Non-pigmented ciliary epithelial cell (primary cell): ENCODE measurements around the gene STRIP1.
"Not testable (repeated sequence)": the region's sequence is repeated elsewhere in the genome, so short reads cannot be mapped to it uniquely, and the experiment has no call there.

Experiments used
- DNase-seq: peaks from one replicate; pipeline ENCODE4 v3.0.0-alpha.2; 2010; ENCODE audit warnings: low read depth

Gene STRIP1

DNA sequence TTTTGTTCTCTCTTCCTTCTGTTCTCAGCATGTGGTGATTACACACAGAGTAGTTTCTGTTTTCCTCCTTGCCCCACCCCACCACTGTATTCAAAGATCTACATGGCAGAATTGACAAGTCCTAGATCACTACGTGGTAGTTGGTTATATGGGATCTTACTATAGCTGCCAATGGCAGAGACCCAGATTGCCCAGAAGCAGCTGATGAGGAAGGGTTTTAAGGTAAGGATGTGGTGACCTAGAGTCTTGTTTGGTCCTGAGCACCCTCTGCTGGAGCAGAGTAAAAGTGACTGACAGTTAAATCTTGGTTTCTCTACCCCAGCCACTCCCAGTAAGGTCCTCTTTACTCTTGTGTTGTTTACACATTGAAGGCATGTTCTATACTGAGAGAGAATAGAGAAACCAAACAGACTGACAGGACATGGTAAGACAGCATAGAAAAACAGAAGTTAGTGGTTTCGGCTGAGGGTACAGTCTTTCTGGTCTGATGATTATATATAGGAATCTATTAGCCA lies 22.8 kb upstream of the STRIP1 start:
- no peak for DNase-seq

DNA sequence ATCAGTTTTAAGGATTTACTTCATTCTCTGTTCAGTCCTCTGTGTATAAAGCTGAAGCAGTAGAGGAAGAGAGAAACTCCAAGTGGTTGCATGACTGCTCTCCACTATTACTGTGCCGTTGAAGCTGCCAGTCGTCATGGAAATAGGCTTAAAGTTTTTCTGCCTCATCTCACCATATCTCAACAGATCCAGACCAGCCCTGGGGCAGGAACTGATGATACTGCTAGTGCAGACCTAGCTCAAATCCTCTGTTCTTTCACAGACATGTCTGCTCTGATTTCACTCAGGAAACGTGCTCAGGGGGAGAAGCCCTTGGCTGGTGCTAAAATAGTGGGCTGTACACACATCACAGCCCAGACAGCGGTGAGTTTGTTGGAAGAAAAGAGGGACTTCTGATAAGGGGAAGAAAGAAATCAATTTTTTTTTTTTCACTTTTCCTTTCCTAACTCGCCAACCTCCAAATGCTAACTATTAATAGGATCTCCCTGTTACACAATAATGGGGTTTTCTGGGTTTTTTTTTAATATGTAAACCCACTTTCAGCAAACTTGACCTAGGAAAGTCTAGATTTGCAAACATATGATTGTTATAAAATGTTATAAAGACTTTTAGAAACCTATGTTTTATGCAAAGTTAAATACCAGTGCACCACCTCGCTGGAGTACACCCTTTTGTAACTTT lies 22.2 kb upstream of the STRIP1 start:
- no peak for DNase-seq

DNA sequence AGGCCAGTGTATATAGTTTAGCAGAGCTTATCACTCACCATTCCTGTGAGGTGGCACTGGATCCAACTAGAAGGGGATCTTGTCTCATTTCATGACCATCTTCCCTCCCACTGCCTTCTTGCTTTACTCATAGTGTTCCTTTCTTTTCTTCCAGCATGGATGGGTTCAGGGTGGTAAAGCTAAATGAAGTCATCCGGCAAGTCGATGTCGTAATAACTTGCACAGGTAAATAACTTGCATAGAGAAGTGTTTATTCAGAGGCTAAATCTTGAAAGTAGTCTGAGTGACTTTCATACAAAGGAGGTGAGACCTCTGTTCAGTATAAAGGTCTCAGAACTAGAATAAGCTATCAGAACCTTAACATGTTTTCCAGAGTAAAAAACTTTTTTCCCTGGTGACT lies 16.6 kb upstream of the STRIP1 start:
- DNase-seq: no peak

DNA sequence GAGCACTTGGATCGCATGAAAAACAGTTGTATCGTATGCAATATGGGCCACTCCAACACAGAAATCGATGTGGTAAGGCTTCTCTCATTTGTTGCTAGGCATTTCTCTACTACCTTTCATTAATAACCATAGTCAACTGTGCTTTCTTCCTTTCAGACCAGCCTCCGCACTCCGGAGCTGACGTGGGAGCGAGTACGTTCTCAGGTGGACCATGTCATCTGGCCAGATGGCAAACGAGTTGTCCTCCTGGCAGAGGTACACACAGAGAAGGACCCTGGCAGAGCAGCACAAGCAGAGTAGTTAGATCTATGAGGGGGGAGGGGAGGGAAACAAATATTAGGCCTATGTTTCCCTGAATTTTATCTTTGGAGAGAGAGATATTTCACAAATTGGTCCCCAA lies 16.0 kb upstream of the STRIP1 start:
- DNase-seq: no peak

DNA sequence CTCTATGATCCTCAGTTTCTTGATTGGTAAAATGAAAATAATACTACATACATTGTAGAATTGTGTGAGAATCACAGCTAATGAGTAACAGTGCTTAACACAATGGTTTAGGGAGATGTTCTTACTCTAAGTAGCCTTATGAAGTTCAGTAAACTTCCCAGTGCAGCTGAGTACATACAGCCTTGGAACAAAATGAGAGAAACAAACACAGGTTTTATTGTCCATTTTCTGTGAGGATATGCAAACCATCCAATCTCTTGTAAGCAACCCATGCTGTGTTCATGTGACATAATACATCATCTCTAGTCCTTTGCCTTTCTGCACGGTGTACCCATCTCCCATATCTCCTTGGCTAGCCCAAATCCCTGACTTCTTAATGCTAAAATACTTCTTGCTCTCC lies 14.7 kb upstream of the STRIP1 start:
- no peak for DNase-seq

DNA sequence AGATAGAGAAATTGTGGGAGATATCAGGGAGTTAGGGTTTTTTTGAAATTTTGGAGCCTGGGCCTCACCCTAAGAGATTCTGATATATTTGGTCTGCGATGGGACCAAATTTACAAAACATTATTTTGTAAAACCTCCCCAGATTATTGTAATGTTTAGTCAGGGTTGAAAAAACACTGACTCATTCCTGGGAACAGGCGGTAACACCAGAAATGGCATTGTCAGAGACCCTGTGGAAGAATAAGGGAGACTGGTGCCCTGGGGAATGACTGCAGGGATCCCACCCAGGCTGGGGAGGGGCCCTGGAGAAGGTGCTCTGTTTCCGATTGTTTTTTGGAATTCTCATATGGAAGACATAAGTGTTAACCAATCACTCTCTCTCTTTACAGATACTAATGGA lies 13.1 kb upstream of the STRIP1 start:
- DNase-seq: no peak

DNA sequence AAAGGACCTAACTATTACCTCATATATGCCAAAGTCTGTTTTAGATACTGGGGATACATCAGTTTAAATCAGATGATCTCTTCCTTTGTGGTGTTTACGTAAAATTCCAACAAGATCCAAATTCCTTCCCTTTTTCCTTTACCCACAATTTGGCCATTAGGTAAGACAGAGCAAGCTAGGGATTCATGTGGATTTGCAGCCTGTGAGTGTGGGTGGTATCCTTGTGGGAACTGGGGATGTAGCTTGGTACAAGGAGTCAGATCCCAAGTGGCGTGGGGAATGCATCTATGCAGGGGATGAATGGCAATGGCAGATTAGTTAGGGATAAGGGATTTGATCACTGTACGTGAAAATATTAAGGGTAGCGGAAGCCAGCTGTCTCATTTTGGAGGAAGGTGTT lies 9.8 kb upstream of the STRIP1 start:
- DNase-seq: no peak

DNA sequence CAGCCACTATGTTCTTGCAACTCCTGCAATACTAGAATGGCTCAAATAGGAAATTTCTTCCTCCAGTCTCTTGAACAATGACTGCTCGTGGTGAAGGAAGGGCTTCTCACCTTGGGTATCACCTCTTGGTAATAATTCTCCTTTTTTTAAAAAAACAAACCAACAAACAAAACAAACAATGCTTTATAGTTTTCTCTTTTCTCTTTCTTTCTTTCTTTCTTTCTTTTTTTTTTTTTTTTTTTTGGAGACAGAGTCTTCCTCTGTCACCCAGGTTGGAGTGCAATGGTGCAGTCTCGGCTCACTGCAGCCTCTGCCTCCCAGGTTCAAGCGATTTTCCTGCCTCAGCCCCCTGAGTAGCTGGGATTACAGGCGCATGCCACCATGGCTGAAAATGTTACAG lies 3.7 kb upstream of the STRIP1 start:
- not testable (repeated sequence) for DNase-seq

DNA sequence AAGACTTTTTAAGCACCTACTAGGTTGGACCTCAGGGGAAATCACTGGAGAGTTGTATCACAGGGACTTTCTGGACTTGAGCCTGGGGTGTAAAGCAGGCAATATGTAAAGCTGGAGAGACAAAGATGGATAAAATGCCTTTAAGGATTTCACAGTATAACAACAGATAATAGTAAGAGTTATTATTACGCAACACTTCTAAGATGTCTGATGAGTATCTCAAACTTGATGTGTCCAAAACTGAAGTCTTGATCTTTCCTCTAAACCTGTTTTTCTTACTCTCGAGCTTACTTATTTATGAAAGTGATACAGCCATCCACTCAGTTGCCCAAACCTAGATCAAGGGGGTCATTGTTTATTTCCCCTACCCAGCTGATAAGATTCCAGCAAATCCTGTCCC lies 2.1 kb upstream of the STRIP1 start:
- DNase-seq: no peak

DNA sequence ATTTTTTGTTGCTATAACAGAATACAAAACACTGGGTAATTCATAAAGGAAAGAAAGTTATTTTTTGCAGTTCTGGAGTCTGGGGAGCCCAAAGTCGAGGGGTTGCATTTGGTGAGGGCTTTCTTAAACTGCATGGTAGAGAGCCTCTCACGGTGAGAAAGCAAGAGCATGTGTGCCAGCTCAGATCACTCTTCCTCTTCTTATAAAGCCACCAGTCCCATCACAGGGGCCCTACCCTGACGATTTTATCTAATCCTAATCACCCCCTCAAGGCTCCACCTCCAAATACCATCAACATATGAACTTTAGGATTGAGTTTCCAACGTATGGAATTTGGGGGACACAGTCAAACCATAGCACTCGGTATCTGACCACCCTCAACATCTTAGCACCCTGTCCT lies 1.0 kb upstream of the STRIP1 start:
- no peak for DNase-seq

DNA sequence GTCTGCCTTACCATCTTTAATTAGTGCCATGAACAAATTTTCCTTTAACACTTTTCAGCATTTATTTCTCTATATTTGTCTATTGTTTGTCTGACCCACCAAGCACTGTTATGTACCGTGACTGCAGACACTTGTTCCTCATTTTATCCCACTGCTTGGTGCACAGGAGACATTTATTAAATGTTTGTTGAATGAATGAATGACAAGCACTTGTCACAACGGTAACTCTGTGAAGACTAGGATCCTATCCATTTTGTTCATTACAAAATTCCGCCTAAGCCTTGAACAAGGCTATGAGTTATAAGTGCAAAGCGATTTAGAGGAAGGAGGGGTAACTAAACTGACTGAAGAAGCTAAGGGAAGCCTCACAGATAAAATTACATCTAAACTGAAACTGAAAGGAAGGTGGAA lies 379 bp upstream of the STRIP1 start:
- DNase-seq: no peak

DNA sequence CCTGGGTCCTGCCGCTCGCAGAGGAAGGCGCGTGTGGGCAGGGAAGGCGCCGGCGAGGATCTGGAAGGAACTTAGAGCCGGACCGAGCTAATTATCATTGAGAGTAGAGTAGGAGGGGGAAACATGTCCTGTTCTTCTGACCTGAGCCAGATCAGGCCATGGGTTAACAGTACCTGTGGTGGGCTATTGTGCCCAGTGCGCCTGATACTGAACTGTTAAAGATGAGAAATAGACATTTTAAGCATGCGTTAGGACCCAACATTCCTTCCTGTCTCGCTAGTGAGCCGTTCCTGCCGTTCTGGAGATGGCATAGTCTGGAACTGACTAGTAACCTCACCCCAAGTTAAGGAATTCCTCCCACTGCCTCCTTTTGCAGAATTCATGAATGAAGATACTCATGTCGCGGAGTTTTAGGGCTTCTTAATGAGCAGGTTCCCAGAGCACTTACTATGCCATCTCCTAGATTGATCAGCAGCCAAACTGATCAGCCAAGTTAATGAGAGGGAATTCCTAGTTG lies 870 bp downstream of the STRIP1 start:
- no peak for DNase-seq

DNA sequence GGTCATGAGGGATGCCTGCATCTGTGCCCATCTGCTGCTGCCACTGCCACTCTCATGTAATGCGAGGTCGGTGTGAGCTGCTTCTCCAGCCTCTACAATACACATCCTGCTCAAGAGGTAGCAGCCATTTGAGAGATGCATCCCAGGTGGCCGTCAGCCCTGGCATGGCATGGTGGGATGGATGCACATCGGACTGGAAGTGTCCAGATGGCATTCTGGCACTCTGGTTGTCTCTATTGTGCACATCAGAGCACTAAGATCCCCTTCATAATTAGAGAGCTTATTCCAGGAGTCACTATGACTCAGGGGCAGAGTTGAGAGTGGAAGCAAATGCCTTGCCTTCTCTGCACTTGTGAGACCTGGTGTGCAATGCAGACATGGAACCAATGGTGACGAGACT lies 3.8 kb downstream of the STRIP1 start:
- DNase-seq: no peak

DNA sequence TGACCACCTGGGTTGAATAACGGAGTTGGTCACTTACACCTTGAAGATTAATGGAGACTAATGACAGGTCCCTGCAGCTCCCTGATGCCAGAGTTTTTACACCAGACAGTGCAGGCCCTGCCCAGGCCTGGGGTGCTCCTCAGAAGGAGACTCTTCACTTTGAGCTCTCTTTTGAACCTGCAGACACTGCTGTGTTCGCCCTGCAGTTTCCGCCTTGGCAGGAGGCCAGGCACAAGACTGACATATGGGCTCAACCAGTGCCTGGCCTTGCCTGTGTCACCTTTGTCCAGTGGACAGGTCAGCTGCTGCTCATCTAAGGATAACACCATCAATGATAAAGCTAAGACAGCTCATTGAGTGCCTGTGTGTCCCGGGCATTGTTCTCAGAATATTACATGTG lies 5.2 kb downstream of the STRIP1 start:
- no peak for DNase-seq

DNA sequence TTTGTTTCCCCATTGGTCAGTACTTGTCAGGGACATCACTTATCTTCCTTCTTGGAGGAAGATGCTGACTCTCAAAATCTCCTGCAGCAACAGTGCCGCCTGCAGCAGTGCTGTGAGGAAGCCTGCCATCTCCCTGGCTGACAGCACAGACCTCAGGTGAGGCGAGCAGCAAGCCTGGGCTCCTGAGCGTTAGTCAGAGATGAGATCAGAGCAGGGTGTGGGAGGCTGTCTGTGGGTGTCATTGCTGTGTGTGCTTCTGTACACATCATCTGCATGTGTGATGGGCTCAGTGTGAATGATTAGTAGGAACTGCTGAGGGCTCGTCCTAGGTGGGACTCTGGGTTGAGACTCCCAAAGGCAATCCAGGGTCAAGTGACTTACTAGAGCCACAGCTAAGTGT lies 6.1 kb downstream of the STRIP1 start:
- DNase-seq: no peak

DNA sequence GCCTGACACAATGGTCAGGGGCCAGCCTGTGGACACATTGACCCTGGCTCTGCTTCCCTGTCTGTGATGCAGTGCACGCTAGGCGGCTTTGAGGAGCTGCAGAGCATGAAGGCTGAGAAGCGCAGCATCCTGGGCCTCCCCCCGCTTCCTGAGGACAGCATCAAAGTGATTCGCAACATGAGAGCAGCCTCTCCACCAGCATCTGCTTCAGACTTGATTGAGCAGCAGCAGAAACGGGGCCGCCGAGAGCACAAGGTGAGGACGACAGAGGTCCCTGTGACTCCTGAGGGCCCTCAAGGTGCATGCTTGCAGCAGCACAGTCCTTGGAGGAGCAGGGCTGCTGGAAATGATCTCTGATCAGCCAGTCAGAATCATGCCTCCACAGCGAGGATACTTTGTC lies 8.6 kb downstream of the STRIP1 start:
- no peak for DNase-seq

DNA sequence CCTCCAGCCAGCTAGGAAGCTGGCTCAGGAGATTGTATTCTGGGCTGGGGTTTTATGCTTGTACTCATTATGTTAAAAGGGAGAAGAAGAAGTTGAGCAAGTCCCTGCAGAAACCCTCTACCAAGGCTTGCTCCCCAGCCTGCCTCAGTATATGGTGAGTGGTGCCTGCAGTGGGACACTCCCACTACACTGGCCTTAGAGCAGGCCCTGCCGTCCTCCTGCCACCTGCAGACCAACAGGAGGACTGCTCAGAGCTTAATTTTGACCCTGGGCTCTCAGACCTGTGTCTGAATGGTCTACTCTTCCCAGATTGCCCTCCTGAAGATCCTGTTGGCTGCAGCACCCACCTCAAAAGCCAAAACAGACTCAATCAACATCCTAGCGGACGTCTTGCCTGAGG lies 13.0 kb downstream of the STRIP1 start:
- DNase-seq: no peak

DNA sequence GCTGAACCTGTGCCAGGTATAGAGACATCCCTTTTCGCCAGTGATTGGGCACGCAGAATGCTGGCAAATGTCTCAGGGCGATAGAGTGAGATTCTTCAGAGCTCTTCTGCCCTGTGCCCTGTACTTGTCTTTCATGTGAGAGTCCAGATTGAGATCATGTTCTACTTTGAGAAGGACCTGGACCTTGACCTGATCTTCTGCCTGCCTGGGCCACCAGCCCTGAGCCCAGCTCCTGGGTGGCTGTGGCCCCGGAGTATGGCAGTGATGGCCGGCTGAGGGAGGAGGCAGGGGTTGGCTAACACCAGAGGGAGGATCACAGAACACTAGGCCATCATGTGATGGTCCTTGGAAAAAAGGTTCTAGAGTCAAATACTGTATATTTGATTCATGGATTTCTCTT lies 13.8 kb downstream of the STRIP1 start:
- DNase-seq: no peak

DNA sequence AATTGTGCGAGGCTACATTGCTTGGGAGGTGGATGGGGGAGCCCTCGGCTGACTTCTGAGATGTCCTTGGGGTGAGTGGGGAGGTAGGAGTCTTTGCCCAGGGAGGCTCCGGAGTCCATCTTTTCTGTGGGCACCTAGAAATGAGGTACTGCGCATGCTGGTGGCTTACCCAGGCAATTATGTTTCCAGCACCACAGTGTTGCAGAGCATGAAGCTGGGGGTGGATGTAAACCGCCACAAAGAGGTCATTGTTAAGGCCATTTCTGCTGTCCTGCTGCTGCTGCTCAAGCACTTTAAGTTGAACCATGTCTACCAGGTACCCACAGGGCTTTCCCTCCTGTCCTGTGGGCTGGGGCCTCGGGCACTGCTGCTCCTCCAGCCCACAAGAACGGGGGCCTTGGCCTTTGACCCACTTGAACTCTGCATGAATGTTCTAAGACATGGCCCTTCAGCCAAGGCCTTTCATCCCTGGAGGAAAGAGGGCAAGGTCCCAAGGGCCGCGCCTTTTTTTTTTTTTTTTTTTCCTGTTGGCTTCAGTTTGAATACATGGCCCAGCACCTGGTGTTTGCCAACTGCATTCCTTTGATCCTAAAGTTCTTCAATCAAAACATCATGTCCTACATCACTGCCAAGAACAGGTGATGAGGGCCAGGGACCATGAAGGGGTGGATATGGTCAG lies 14.6 kb downstream of the STRIP1 start:
- no peak for DNase-seq

DNA sequence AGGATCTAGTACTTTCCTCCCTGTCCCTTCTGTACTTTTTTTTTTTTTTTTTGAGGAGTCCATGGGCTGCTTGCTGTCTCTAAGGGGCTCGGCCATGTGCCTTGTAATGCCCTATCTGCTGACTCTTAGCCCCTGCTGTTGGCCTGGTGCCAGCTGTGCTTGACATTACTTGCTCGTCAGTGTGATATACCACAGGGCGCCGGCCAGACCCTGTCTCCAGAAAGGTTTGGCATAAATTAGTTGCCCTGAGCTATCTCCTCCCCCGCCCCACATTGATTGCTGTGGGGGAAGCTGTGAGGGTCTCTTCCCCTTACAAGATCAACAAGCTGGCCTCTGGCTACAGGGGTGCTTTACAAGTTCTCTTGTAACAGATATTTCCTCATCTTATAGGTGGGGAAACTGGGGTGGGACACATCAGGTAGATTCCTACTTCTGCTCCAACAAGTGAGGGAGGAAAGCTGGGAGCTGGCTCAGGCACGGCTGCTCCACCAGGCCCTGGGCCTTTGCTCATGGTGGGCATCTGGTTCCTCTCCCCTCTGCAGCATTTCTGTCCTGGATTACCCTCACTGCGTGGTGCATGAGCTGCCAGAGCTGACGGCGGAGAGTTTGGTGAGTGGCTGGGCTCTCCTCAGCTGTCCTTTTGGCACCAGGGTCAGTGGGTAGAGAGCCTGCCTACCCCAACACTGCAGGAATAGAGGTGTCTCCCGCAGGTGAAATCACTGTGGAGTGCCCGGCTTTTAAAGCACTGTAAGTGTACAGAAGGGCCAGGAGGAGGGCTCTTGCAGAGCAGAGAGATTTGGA lies 15.6 kb downstream of the STRIP1 start:
- no peak for DNase-seq

DNA sequence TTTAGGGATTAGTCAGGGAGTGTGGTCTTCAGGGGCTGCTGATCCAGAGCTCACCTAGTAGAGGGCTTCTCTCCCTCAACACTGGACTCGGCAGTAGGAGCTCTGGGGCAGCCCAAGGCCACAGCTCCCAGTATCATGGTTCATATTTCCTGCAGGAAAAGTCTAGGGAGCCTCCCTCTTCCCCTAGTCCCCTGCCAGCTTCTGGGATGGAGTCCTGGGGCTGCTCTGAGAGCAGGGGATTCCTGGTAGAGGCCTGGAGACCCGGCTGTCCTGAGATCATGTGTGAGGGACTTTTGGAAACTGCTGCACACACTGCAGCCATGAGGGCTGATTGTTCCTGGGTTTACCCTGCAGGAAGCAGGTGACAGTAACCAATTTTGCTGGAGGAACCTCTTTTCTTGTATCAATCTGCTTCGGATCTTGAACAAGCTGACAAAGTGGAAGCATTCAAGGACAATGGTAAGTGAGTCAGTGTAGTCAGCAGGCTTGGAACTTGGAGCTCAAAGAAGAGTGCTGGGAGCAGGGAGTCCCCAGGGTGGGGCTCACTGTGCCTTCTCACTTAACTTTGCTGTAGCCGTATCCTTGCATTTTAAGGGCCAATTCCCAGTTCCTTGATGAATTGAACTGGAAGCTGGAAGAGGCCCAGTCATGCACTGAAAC lies 16.3 kb downstream of the STRIP1 start:
- no peak for DNase-seq

DNA sequence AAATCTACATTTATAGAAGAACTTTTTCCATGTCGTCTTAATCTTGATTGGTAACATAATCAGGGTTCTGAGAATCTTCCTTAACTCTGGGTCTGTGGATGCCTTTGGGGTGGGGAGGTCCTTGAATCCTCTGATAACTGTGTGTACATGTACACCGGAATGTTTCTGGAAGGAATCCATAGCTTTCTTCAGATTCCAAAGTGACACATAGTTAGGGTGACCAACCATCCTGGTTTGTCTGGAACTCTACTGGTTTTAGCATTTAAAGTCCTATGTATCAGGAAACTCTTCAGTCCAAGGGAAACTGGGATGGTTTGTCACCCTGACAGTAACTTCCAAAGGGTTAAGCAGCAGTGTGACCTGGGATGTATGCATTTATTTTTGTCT lies 16.8 kb downstream of the STRIP1 start:
- DNase-seq: no peak
